GM15510 (cell line): ENCODE results near the gene SLFNL1.

Experiments
- POLR2A ChIP-seq: IDR thresholded peaks from 3 replicates; pipeline ENCODE4 v1.6.1; 2011; ENCODE audit warnings: borderline replicate concordance; ENCODE audit not compliant: insufficient read length; ENCODE audit errors: extremely low read depth

Gene SLFNL1

GRCh38 chr1:41021526-41022308 is at the start of gene SLFNL1:
Gene SLFNL1, minus strand, starts transcription at chr1:41021725. Its CDS starts 1,065 bp downstream, at chr1:41020660.
- TF ChIP-seq POLR2A = no peak

- no peak for TF ChIP-seq POLR2A
Observed at GRCh38 chr1:41056907-41057306, 35.4 kb upstream of the SLFNL1 start.

- no peak for TF ChIP-seq POLR2A
Observed at GRCh38 chr1:41053316-41053715, 31.8 kb upstream of the SLFNL1 start.

GRCh38 chr1:41051022-41051421 is 29.5 kb upstream of the SLFNL1 start:
- TF ChIP-seq POLR2A = no peak

GRCh38 chr1:41048540-41048939 is 27.0 kb upstream of the SLFNL1 start:
- no peak for TF ChIP-seq POLR2A

- no peak for TF ChIP-seq POLR2A
Observed at GRCh38 chr1:41046347-41046775, 24.8 kb upstream of the SLFNL1 start.

GRCh38 chr1:41045740-41046139 is 24.2 kb upstream of the SLFNL1 start:
- TF ChIP-seq POLR2A = no peak

GRCh38 chr1:41044187-41044586 is 22.7 kb upstream of the SLFNL1 start:
- TF ChIP-seq POLR2A = no peak

- no peak for TF ChIP-seq POLR2A
Observed at GRCh38 chr1:41041614-41042270, 20.2 kb upstream of the SLFNL1 start.

GRCh38 chr1:41038110-41038509 is 16.6 kb upstream of the SLFNL1 start:
- no peak for TF ChIP-seq POLR2A

GRCh38 chr1:41037116-41037903 is 15.8 kb upstream of the SLFNL1 start:
- TF ChIP-seq POLR2A = no peak

GRCh38 chr1:41033272-41033671 is 11.7 kb upstream of the SLFNL1 start:
- TF ChIP-seq POLR2A = no peak

- TF ChIP-seq POLR2A = no peak
Observed at GRCh38 chr1:41032147-41032546, 10.6 kb upstream of the SLFNL1 start.

- TF ChIP-seq POLR2A = no peak
Observed at GRCh38 chr1:41030872-41031616, 9.5 kb upstream of the SLFNL1 start.
